Stomach (tissue), 4 donors: ENCODE data around the gene ECM1.

Source experiments
- POLR2A ChIP-seq, 4 donors: fragments of 450-650 bp; IDR thresholded peaks; one replicate each; pipeline ENCODE4 v1.6.1; 2016; ENCODE audit warnings: antibody characterized with exemption in 4 of 4, control low read depth in 2 of 4, mild to moderate bottlenecking in 1 of 4, moderate library complexity in 1 of 4
- TF ChIP-seq, protein P1 (sequence below), 7 experiments: fragments of 450-650 bp in 4 of 7; fragments of 200-600 bp in 3 of 7; sonication (generic) in 3 of 7; IDR thresholded peaks; one replicate each; pipeline ENCODE4 v1.5.1; 2016 to 2019; ENCODE audit warnings: antibody characterized with exemption in 7 of 7, control low read depth in 2 of 7, mild to moderate bottlenecking in 1 of 7

DNA sequence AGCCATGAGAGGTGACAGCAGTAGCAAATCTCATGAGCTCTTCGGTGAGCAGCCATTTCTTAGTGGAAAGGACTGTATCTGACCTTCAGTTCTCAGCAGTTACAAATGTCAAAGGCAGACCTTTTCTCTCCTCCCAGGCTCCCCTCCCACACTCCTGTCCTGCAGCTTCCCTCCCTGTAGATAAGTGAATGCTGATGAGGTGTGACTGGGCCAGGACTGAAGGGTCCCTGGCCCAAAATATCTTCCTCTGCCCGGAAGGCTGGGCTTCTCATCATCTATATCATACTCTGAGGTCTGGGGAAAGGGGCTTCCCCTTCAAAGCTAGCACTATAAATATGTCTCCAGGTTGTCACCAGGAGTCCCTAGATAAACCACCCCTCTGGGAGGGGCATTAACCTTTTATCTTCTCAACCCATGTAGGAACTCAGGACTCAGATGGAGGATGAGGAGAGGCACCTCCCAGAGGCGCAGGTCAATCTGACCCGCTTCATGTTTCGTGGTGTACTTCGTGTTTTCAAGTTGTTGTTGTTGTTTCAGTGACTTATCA lies 37.6 kb downstream of the ECM1 start:
- TF ChIP-seq, protein P1, sequence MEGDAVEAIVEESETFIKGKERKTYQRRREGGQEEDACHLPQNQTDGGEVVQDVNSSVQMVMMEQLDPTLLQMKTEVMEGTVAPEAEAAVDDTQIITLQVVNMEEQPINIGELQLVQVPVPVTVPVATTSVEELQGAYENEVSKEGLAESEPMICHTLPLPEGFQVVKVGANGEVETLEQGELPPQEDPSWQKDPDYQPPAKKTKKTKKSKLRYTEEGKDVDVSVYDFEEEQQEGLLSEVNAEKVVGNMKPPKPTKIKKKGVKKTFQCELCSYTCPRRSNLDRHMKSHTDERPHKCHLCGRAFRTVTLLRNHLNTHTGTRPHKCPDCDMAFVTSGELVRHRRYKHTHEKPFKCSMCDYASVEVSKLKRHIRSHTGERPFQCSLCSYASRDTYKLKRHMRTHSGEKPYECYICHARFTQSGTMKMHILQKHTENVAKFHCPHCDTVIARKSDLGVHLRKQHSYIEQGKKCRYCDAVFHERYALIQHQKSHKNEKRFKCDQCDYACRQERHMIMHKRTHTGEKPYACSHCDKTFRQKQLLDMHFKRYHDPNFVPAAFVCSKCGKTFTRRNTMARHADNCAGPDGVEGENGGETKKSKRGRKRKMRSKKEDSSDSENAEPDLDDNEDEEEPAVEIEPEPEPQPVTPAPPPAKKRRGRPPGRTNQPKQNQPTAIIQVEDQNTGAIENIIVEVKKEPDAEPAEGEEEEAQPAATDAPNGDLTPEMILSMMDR (IDR thresholded peaks at IDR 0.05) = no peak
- TF ChIP-seq POLR2A (IDR thresholded peaks at IDR 0.05) = no peak
